DOHH2 (cell line): ENCODE measurements around the gene DPP10.

Experiments
- EZH2phosphoT487 ChIP-seq: fragments of 200-600 bp; sonication (generic); IDR thresholded peaks from 2 replicates; pipeline ENCODE4 v1.6.1; 2017; ENCODE audit warnings: borderline replicate concordance, mild to moderate bottlenecking, antibody characterized with exemption, low read length, moderate library complexity, mixed read lengths
- TF ChIP-seq, protein P1 (sequence below): fragments of 200-600 bp; sonication (generic); IDR thresholded peaks from one replicate; pipeline ENCODE4 v1.5.1; 2014; ENCODE audit warnings: antibody characterized with exemption, mild to moderate bottlenecking, low read depth, low read length; ENCODE audit not compliant: poor library complexity, severe bottlenecking

GRCh38 chr2:115867024-115867423 lies 1424.6 kb downstream of the DPP10 start:
- TF ChIP-seq, protein P1, sequence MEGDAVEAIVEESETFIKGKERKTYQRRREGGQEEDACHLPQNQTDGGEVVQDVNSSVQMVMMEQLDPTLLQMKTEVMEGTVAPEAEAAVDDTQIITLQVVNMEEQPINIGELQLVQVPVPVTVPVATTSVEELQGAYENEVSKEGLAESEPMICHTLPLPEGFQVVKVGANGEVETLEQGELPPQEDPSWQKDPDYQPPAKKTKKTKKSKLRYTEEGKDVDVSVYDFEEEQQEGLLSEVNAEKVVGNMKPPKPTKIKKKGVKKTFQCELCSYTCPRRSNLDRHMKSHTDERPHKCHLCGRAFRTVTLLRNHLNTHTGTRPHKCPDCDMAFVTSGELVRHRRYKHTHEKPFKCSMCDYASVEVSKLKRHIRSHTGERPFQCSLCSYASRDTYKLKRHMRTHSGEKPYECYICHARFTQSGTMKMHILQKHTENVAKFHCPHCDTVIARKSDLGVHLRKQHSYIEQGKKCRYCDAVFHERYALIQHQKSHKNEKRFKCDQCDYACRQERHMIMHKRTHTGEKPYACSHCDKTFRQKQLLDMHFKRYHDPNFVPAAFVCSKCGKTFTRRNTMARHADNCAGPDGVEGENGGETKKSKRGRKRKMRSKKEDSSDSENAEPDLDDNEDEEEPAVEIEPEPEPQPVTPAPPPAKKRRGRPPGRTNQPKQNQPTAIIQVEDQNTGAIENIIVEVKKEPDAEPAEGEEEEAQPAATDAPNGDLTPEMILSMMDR, result no peak
- TF ChIP-seq EZH2phosphoT487, result no peak
